Midbrain (tissue), 1 donor: Measurements from ENCODE around the gene ASB18.

Source experiments
- DNase-seq: peaks from one replicate; lab custom pipeline; 2025; lab: John Stamatoyannopoulos, UW

The ASB18 gene

DNA sequence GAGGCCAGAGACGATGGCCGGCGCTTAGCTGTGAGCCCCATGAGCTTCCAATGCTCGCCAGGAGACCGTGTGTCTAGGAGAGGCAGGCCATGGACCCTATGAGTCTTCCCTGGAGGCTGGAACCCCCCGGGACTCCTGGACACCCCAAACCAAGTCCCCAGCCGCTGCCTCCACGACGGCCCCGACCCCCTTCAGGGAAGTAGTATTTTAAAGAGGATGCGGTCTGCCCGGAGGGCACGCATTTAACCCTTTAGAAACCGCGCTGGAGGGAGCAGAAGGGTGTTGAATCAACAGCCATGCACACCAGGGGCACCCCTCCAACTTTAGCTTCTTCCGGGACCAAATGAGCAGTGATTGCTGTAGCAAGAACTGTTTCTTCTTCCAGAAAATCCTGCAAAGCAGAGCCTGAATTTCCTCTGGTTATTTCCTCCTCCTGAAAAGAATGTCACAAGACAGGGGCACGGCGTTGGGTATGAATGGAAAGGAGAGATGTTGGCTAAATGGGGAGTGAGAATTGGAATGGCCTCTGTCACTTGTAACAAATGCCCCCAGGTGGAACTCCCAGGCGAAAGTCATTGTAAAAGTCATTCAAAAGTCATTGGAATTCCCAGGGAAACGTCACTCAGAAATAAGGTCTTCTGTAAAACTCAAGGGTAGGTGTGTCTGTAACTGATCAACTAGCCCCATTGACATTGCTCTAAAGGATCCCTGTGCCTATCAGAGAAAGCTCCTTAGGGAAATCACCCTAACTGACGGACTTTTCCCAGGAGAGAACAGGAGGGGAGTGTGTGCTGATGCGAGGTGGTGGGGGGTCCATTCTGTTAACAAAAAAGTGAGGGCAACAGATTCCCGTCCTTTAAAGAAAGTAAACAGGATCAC is 90.2 kb downstream of the ASB18 start:
- no peak for DNase-seq

DNA sequence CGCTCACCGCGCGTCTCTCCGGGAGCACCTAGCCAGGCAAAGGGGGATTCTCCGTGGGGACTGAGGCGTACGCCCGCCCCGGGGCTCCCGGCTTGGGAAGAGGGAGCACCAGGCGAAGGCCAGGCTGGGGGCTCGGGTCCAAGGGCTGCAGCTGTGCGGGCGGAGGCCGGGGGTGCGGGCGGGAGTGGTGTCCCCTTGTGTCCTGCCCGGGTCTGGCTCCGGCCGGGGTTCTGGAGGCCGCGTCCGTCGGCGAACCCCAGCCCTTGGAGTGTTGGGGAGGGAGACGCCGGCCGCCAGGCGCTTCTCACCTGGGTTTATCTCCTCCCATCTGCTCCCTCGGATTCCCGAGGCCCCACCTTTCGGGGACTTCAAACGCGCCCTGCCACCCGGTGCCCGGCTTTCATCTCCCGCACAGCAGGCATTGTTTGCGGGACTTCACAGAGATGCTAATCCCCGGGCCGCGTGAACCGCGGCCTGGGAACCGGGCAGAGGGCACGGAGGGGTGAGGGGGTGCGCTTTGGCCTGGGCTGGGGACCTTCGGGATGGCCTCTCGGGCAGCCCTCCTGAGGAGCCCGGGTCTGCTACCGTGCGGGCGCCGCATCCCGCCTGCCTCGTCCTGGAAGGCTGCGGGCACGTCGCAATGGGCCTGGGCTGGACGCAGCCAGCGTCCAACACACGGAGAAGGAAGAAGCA is 91.0 kb downstream of the ASB18 start:
- no peak for DNase-seq

DNA sequence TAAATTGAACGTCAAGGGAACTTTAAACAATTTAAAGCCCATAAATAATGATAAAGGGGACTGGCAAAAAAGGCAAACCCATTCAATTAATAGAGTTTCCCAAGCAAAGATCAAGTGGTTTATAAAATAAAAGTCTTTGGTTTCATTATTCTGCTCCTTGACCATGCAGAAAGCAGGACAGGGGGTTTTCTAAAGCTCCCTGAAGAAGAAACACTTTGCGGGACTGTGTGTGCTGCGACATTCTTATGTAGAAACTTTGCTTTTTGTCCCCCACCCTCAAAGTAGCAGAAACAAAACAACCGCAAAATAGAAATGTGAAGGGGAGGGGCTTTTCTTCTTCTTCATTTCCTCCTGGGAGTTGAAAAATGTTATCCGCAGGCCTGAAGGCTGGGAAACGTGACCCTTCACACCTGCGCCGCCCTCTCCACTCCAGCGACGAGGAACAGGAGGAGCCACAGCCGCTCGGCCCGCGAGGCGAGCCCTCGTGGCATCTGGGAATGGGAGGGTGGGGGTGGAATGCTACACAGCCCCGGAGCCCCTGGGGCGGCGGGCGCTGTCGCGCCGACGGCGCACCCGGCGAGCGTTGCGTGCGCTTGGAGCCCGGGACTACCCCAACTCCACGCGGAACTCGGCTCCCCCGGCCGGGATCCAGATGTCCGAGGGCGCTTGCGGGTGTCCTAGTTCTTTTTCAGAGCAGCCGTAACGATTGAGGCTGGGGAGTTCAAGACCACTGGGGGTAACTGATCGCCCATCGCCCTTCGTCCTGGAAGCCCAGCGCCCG is 91.8 kb downstream of the ASB18 start:
- DNase-seq: no peak

DNA sequence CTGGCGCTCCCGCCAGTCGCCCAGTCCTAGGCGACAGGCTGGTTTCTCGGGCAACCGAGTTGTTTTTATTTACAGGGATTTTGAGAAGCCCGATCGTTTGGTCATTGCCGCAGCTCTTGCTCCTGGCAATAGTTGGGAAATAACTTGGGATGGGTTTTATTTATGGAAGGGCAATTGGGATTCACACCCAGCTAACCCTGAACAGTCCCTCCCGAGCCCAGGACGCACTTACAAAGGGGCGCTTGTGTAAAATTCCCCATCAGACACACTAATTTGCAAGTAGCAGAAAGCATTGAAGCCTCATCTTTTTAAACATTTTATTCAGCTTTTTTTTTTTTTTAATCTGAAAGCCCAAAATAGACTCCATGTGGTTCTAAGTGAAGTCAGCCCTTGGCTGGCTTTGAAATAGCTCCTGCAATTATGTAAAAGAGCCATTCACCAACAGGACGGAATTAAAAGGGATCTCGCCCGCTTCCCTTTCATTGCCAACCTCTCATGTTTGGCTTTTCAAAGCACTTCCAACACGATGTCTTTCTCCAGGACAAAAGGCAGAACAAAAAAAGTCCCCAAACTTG is 92.4 kb downstream of the ASB18 start:
- peak; percentile 80 for DNase-seq

DNA sequence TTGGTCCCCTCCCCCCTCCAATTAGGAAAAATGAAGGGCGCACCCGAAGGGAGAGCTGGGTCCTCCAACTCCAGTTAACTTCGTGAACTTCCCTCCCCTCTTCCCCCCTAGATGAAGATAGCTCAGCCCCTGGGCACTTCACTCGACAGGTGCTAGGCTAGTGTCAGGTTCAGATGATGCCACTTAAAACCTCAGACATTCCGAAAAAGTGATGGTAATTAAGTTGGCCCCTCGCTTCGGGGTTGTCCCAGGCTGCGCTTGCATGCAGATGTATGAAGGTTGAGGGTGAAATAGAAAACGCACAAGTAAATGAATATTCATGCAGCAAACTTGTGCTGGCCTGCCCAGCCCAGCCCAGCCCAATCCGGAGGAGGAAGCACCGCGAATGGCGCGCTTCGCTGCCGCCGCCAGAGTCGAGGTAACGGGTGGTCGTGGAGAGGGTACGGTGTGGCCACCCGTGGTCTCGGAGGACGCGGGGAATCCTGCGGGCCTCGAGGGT is 93.0 kb downstream of the ASB18 start:
- DNase-seq: no peak

DNA sequence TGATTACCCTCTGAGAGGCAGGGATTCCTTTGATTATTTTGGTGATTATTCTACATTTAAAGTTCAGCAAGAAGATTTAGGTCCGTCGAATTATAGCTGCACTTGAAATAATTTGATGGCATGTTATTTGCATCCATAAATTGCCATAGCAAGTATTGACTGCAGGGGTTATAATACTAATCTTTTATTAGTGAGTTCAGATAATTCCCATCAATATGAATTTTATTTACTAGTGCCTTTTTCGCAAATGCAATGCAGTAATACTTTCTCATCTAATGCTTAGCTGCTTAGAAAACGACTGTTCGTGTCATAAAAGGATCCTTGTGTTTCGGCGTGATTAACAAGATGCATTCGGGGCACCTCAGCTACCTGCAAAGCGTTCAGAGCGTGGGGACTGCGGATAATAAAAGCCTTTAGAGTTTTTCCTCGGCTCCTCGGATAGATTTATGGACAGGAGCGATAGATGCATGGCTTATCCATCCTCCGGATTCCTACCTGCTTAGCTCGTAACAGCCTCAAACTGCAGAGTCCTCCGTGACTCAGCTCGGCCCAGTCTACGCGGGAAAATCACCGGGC is 93.5 kb downstream of the ASB18 start:
- DNase-seq: no peak

DNA sequence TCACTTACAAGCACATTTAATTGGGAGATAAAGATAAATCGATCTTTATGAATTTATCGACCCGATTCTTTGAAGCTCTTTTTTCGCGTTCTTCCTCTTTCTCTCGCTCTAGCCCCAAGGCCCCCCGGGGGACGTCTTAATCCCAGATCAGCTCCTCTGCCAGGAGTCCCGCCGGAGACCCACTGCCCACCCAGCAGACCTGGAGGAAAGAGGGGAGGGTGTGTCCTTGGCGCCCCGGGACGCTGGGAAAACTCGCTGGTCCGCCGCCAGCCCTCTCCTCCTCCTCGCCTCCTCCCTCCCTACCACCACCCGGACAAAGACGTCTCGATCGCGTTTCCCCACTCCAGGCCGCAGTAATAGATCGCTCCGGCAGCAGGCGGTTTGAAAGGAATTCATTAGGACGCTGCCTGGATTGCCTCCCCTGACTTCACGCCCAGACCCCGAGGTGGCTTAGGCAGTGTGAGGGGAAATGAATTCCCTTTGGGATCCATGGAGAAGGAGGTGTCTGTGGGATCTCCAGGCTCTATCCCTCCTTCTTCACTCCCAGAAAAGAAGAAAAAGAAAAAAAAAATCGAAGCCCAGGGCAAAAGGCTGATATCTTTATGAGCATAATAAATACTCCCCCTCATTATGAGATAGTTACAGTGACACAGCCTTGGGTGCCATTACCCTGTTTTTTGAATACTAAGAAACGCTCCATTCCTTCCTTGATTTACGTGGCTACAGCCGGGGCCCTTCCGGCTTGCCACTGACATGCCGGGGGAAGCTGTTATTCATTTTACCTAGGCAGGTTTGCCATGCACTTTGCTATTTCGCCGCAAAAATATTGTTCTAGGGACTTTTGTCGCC is 94.2 kb downstream of the ASB18 start:
- peak; percentile 29 for DNase-seq

DNA sequence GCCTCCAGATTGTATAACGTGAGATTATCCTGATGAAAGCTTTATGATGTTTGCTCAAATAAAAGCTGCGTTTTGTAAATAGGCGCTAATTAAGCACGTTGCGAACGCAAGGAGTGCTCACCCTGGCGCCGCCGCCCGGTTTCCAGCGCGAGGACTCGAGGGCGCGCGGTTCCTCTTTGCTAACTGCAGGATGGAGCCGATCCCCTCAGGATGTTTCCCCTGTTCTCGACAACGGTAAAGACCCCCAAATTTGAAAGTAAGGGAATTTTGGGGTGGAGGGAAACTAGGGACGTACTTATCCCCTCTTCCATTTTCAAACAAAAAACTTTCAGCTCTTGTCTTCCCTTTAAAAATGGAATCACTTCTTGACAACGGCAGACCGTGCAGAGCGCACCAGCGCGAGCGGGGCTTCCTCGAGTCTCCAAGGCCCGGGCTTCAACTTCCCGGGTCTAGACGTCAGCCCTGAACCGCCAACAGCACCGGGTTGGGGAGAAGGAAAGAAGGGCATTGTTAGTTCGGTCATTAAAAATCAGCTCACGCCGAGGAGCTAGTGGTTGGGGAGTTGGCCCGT is 95.0 kb downstream of the ASB18 start:
- DNase-seq: peak; percentile 42

DNA sequence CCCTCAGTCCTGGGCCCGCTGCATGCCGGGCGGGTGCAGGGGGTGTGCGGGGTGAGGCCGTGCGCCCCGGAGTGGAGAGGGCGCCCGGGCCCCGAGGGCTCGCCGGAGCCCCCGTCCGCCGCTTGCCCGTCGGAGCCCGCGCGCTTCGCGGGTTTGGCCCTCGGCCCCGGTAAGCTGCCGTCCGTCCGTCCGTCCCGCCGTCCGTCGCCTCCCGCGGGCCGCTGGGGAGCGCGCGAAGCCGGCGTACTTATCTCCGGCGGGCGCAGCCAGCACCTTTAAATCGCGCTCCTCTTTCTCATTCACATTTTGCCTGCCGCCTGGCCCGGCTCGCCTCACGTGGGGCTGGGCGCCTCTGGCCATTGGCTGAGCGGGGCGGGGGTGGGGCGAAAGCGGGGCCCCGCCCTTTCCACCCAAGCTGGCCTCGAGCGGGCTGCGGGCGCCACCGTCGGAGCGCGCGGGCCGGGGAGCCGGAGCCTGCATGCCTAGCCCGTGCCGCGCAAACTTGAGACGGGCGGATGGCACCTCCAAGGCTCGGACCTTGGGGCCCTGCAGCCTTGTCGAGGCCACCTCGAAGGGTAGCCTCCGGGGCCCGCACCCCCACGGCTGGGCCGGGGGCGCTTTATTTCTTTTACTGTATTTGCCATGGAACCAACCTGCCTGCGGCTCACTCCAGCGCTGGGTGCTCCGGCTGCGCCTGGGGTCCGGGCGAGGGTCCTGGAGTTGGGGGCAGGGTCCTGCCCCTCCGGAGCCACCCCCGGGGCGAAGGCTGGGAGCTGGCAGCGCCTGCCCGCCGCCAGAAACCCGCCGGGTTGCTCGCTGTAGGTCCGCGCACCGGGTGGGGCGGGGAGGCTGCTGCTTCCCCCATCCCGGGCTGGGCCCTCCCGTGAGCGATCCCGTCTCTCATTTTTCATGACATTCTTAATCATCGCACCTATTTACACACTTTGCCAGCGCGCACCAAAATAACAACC is 95.8 kb downstream of the ASB18 start, which contains the start of gene GBX2:
Gene GBX2 (minus strand): TSS at position 277 of the 971 bp plus-strand sequence. CDS start 415 bp downstream, outside the sequence.
- peak; percentile 81 for DNase-seq

DNA sequence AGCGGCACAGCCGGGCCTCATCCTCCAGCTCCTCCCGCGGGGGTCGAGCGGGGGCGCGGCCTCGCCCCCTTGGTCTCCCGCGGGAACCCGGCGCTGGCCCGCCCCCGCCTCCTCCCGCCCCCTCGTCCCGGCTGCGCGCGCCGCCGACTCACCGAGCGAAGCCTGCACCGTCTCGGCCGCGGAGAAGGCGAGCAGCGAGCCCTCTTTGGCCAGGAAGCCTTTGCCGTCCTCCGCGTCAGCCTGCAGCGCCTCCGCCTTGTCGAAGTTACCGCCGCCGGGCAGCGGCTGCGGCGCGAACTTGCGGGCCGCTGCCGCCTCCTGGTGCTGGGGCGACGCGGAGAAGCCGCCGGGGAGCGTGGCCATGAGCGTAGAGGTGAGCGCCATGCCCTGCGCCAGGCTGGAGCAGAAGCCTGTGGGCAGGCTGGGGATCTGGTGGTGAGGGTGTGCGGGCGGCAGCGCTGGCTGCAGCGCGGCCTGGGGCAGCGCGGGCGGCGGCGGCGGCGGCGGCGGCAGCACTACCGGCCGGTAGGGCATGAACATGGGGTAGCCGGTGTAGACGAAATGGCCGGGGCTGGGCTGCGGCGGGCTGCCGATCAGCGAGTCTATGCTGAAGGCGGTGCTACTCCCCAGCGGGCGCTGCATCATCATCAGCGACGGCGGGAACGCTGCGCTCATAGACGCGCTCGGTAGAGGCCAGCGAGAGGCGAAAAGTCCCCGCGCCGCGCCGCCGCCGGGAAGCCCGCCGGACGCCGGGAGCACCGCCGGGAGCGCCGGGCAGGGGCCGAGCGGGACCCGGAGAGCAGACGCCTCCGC is 96.7 kb downstream of the ASB18 start:
- no peak for DNase-seq

DNA sequence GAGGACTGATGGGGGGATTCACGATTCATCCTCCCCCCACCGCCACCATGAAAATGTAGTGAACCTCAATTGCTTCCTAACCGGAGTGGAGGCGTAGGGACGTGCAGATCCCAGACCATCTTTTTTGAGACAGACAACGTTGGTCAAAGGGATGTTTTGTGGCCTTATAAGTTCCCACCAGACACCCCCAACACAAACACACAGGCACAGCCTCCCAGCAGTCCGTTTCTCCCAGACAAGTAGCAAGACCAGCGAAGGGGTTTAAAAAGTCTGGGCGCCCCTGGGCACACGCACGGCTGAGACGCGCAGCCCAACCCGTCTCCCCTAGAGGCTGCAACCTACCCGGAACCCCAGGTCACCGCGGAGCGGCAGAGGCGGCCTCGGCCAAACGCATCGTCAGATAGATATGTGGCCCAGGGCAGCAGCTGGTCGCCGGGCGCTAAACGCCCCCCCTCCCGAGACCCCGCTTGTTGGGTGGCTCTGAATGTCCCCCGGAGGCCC is 97.4 kb downstream of the ASB18 start:
- DNase-seq: no peak

DNA sequence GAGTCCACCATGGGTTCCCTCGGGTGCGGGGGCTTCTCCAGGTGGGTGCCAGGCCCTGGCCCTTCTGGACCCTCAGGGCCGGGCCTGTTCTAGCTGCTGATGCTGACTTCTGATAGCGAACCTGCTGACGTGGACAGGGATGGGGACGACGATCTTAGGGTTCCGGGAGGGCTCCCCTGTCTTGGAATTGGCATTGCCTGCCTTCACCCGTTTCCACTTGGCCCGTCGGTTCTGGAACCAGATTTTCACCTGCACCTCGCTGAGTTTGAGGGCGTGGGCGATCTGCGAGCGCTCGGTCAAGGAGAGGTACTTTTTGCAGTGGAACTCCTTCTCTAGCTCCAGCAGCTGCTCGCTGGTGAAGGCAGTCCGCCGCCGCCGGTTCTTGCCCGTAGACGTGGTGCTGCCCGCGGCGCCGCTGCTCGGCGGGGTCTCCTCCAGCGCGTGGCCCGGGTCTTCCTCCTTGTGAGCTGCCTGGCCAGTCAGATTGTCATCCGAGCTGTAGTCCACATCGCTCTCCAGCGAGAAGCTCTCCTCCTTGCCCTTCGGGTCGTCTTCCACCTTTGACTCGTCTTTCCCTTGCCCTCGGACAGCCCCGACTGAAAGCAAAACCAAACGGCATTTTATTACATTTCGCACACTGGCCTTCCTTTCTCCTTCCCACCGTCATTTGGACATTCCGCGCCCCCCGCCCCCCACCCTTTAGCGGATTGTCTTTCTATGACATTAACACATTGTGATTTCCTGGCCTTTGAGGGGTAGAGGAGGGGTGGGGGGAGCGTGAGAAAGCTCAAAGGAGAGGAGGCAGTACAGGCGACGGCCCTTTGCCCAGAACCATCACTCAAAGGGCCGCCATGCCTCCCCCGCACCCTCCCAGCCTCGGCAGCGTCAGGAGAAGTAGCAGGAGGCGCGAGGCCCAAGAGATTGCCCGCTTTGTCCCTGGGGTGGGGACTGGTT is 98.1 kb downstream of the ASB18 start:
- no peak for DNase-seq

DNA sequence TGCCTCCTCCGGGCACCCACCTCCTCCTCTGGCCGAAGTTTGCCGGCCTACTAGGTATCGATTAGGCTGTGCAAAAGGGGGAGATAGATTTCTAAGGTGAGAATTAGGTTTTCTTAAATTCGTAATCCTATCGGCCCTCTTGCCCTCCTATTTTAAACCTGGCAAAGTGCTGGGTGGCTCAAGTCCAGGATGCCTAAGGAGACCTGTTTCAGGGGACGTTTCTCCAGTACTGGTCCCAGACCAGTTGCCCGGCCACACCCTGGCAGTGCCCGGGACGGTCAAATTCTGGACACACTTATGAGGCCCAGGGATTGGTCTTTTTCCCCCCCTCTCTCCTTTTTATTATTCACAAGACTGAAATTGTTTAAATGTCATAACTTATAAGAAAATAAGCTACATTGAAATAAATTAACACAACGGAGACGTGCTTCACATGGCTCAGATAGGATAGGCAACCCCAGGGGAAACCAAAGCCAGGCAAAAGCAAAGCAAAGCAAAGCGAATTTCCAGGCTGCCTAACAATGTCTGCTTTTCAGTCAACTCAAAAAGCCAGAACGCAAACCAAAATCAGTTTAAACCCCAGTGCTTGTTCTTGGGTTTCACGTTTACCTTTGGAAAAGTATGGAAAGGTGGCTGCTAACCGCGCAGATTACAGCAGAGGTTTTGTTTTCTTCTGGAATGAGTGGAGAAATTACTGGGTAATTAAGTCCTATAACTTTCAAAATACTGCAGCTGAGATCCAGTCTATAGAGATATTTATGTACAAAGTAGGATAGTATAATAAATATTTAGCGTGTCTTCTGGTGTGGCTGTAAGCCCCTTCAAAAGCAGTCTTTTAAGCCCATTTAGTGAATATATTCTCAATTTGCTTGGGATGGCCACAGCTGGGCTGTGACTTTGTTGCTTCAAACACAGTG is 99.0 kb downstream of the ASB18 start:
- no peak for DNase-seq

DNA sequence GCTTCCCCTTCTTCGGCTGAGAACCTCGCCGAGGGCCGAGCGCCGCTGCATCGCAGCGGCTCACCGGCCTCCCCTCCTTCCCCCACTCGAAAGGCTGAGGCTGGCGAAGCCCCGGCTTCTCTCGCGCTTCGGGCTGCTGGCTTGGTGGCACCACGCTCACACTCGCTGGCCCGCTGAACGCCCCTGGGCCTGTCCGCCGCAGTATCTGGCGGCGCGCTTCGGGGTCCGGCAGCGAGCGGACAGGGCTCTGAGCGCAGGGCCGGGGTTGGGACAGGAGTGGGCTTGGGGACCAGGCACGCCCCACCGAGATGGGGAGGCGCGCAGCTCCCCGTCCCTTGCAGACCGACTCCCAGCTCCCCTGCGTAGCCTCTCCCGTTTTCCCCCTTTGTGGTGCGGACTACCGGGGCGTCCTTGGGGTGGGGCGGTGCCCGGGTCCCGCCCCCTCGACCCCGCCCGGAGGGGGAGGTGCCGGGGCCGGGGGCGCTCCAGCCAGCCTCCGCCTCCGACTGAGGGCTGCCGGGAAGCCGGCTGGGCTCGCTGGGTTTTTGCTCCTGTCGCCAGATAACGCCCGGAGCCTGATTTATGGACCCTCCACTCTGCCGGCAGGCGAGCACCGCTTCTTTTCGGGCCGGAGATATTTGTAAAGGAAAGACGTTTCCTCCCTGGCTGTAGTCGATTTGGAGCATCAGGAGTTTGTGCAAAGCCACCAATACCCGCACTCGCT is 99.8 kb downstream of the ASB18 start:
- DNase-seq: no peak
